HepG2 (cell line): ENCODE measurements around the gene GSAP. TPM values are rescaled to one million over a fixed set of nuclear protein-coding genes. Genes with fewer than 3 reads are reported as not detected.

Experiments
- BHLHE40 ChIP-seq: IDR thresholded peaks from 2 replicates; pipeline ENCODE4 v1.6.1; 2011; ENCODE audit warnings: low read length, improper control_type of control experiment
- CCDC6 ChIP-seq: sonication (generic); formaldehyde crosslinking; IDR thresholded peaks from 2 replicates; pipeline ENCODE4 v1.8.1; 2022; ENCODE audit warnings: mild to moderate bottlenecking, missing genetic modification reagents, moderate library complexity
- ETV5 ChIP-seq: IDR thresholded peaks from 2 replicates; pipeline ENCODE4 v1.6.1; 2018; ENCODE audit warnings: missing biosample characterization, missing genetic modification reagents, inconsistent platforms, borderline replicate concordance
- GATA4 ChIP-seq: sonication (generic); IDR thresholded peaks from 2 replicates; pipeline ENCODE4 v1.6.1; 2016; ENCODE audit warnings: antibody characterized with exemption, low read depth, borderline replicate concordance
- HNRNPK ChIP-seq: fragments of 200-400 bp; formaldehyde crosslinking; IDR thresholded peaks from 2 replicates; pipeline ENCODE4 v1.6.1; 2018; ENCODE audit warnings: low read length, low read depth, moderate library complexity, mild to moderate bottlenecking; ENCODE audit not compliant: poor library complexity, severe bottlenecking
- ISX ChIP-seq: sonication (generic); formaldehyde crosslinking; conservative IDR thresholded peaks from 2 replicates; pipeline ENCODE4 v1.5.0; 2020; ENCODE audit warnings: missing genetic modification reagents
- LBX2 ChIP-seq: sonication (generic); formaldehyde crosslinking; IDR thresholded peaks from 2 replicates; pipeline ENCODE4 v1.5.0; 2020; ENCODE audit warnings: missing genetic modification reagents, mild to moderate bottlenecking, borderline replicate concordance
- MAFG ChIP-seq: sonication (generic); formaldehyde crosslinking; IDR thresholded peaks from 2 replicates; pipeline ENCODE4 v1.5.1; 2020; ENCODE audit warnings: mild to moderate bottlenecking, missing genetic modification reagents
- MEIS1 ChIP-seq: sonication (generic); formaldehyde crosslinking; IDR thresholded peaks from 2 replicates; pipeline ENCODE4 v1.9.0; 2021; ENCODE audit warnings: mild to moderate bottlenecking, missing genetic modification reagents, moderate library complexity, borderline replicate concordance
- MYNN ChIP-seq: sonication (generic); formaldehyde crosslinking; IDR thresholded peaks from 2 replicates; pipeline ENCODE4 v1.4.0; 2020; ENCODE audit warnings: mild to moderate bottlenecking, low read depth, missing genetic modification reagents
- PCBP1 ChIP-seq: fragments of 200-400 bp; formaldehyde crosslinking; IDR thresholded peaks from 2 replicates; pipeline ENCODE4 v1.6.1; 2017; ENCODE audit warnings: mild to moderate bottlenecking, low read depth, low read length, borderline replicate concordance
- PRPF4 ChIP-seq: fragments of 200-400 bp; formaldehyde crosslinking; IDR thresholded peaks from 2 replicates; pipeline ENCODE4 v1.6.1; 2016; ENCODE audit warnings: low read length, low read depth; ENCODE audit not compliant: poor library complexity, severe bottlenecking
- SMAD3 ChIP-seq: sonication (generic); formaldehyde crosslinking; IDR thresholded peaks from 2 replicates; pipeline ENCODE4 v1.4.0; 2020; ENCODE audit warnings: missing genetic modification reagents
- SP140L ChIP-seq: sonication (generic); formaldehyde crosslinking; IDR thresholded peaks from 2 replicates; pipeline ENCODE4 v1.4.0; 2020; ENCODE audit warnings: missing genetic modification reagents, borderline replicate concordance
- SP2 ChIP-seq: sonication (generic); formaldehyde crosslinking; IDR thresholded peaks from 2 replicates; pipeline ENCODE4 v1.5.1; 2020; ENCODE audit warnings: mild to moderate bottlenecking, missing genetic modification reagents
- SPEN ChIP-seq: sonication (generic); formaldehyde crosslinking; IDR thresholded peaks from 2 replicates; pipeline ENCODE4 v1.5.1; 2020; ENCODE audit warnings: low read depth, mild to moderate bottlenecking, missing genetic modification reagents
- ZBTB7A ChIP-seq: sonication (generic); formaldehyde crosslinking; IDR thresholded peaks from 2 replicates; pipeline ENCODE4 v1.8.0; 2022; ENCODE audit warnings: mild to moderate bottlenecking, missing genetic modification reagents
- ZEB1 ChIP-seq: IDR thresholded peaks from 2 replicates; pipeline ENCODE4 v1.6.1; 2012; ENCODE audit warnings: mild to moderate bottlenecking, low read depth, inconsistent platforms; ENCODE audit not compliant: insufficient replicate concordance
- ZKSCAN8 ChIP-seq: IDR thresholded peaks from 2 replicates; pipeline ENCODE4 v1.6.1; 2016; ENCODE audit warnings: borderline replicate concordance, missing genetic modification reagents, missing compliant biosample characterization
- ZNF232 ChIP-seq: sonication (generic); formaldehyde crosslinking; IDR thresholded peaks from 2 replicates; pipeline ENCODE4 v1.4.0; 2020; ENCODE audit warnings: missing genetic modification reagents, borderline replicate concordance
- ZNF264 ChIP-seq: sonication (generic); formaldehyde crosslinking; IDR thresholded peaks from 2 replicates; pipeline ENCODE4 v1.4.0; 2020; ENCODE audit warnings: missing genetic modification reagents
- ZNF574 ChIP-seq: sonication (generic); formaldehyde crosslinking; IDR thresholded peaks from 2 replicates; pipeline ENCODE4 v1.4.0; 2020; ENCODE audit warnings: missing genetic modification reagents
- ZNF576 ChIP-seq: sonication (generic); formaldehyde crosslinking; IDR thresholded peaks from 2 replicates; pipeline ENCODE4 v1.4.0; 2020; ENCODE audit warnings: mild to moderate bottlenecking, missing genetic modification reagents
- ZNF614 ChIP-seq: IDR thresholded peaks from 2 replicates; pipeline ENCODE4 v1.6.1; 2018; ENCODE audit warnings: missing biosample characterization, missing genetic modification reagents, inconsistent platforms, borderline replicate concordance
- ZNF761 ChIP-seq: sonication (generic); formaldehyde crosslinking; conservative IDR thresholded peaks from 2 replicates; pipeline ENCODE4 v1.4.0; 2020; ENCODE audit warnings: mild to moderate bottlenecking, missing genetic modification reagents
- ZNF781 ChIP-seq: sonication (generic); formaldehyde crosslinking; IDR thresholded peaks from 2 replicates; pipeline ENCODE4 v1.5.1; 2020; ENCODE audit warnings: borderline replicate concordance, mild to moderate bottlenecking, missing genetic modification reagents; ENCODE audit errors: not compliant biosample characterization
- polyA plus RNA-seq, 8 experiments: library from polyadenylated mRNA; depleted of rRNA in 3 of 8; stranded (reverse) in 7 of 8; unstranded in 1 of 8; fragments of >200 nt; fragmentation: Illumina TruSeq in 4 of 8; extraction: Trizol in 4 of 8; gene quantifications; 2 replicates each; pipeline versions ENCODE4 v1.2.1 to v1.2.3, GENCODE V29; 2011 to 2016; ENCODE audit warnings: low read depth in 4 of 8, missing spikeins in 1 of 8, mixed read lengths in 1 of 8; ENCODE audit not compliant: insufficient read depth in 1 of 8
- total RNA-seq, 5 experiments: library from RNA; depleted of rRNA; stranded (reverse); fragments of >200 nt; fragmentation: Illumina TruSeq; extraction: Trizol; gene quantifications; 2 replicates each; pipeline ENCODE4 v1.2.3, GENCODE V29; 2016; ENCODE audit warnings: low read depth in 1 of 5

GSAP gene
- total and polyA plus RNA-seq, 2 of the 13 experiments (the other 11 are each of a cell fraction or from before 2014, with no cell fraction given): 34.6 to 40.6 TPM

- no peak for TF ChIP-seq PCBP1
- TF ChIP-seq HNRNPK: peak; percentile 97
- TF ChIP-seq ZEB1: no peak
- peak; percentile 14; the same call in 1 of the 2 replicates for TF ChIP-seq SP2 (CRISPR knock-in tag)
- TF ChIP-seq GATA4: no peak
- peak; percentile 71 for TF ChIP-seq ZNF232 (CRISPR knock-in tag)
- no peak for TF ChIP-seq MEIS1
- no peak for TF ChIP-seq ZNF614 (CRISPR knock-in tag)
- TF ChIP-seq ZKSCAN8 (CRISPR knock-in tag): no peak
- peak; percentile 92 for TF ChIP-seq ZNF781 (CRISPR knock-in tag)
- TF ChIP-seq ZNF264: no peak; the same call in none of the 2 replicates
- 0 out of 2 replicates have a peak, but pooled peaks have one; percentile 8 for TF ChIP-seq MYNN (CRISPR knock-in tag)
- TF ChIP-seq ETV5 (CRISPR knock-in tag): peak; percentile 85
- no peak for TF ChIP-seq SP140L
- no peak; the same call in 1 of the 2 replicates for TF ChIP-seq ZBTB7A (CRISPR knock-in tag)
- no peak for TF ChIP-seq MAFG (CRISPR knock-in tag)
- peak; percentile 84; the same call in 1 of the 2 replicates for TF ChIP-seq LBX2 (CRISPR knock-in tag)
- no peak for TF ChIP-seq SMAD3 (CRISPR knock-in tag)
- TF ChIP-seq ZNF574 (CRISPR knock-in tag): peak; percentile 38; the same call in 1 of the 2 replicates
- TF ChIP-seq BHLHE40: no peak; the same call in 1 of the 2 replicates
- no peak for TF ChIP-seq PRPF4
- TF ChIP-seq SPEN (CRISPR knock-in tag): peak; percentile 33
- no peak for TF ChIP-seq ZNF761 (CRISPR knock-in tag)
- TF ChIP-seq ISX (CRISPR knock-in tag): no peak
- no peak for TF ChIP-seq ZNF576 (CRISPR knock-in tag)
- 0 out of 2 replicates have a peak, but pooled peaks have one; percentile 49 for TF ChIP-seq CCDC6 (CRISPR knock-in tag)
These were observed at the start of gene GSAP (continued) for GRCh38 chr7:77415823-77416620.
